Effector memory CD4-positive, alpha-beta T cell (primary cell): ENCODE results near the gene TUBGCP2.

ENCODE experiments used
- DNase-seq, 3 donors: peaks; one replicate each; pipeline ENCODE4 v3.0.0-alpha.2; 2020
- H3K27ac ChIP-seq: 2 replicates; pipeline ENCODE4 v1.7.0; 2013; ENCODE audit warnings: mild to moderate bottlenecking, low read length, moderate library complexity; ENCODE audit not compliant: insufficient read depth, poor library complexity, severe bottlenecking
- H3K27me3 ChIP-seq: replicated peaks from 2 replicates; pipeline ENCODE4 v1.7.0; 2013; ENCODE audit warnings: mild to moderate bottlenecking, low read length; ENCODE audit not compliant: insufficient read depth, control insufficient read depth, poor library complexity, severe bottlenecking
- H3K36me3 ChIP-seq: 2 replicates; pipeline ENCODE4 v1.7.0; 2013; ENCODE audit warnings: mild to moderate bottlenecking, low read length, moderate library complexity; ENCODE audit not compliant: control insufficient read depth, insufficient read depth
- H3K4me1 ChIP-seq: 2 replicates; pipeline ENCODE4 v1.7.0; 2013; ENCODE audit warnings: low read length, mild to moderate bottlenecking; ENCODE audit not compliant: control insufficient read depth, insufficient read depth, poor library complexity, severe bottlenecking
- H3K4me3 ChIP-seq: 2 replicates; pipeline ENCODE4 v1.7.0; 2013; ENCODE audit warnings: low read length, low read depth, mild to moderate bottlenecking; ENCODE audit not compliant: insufficient read depth, poor library complexity, severe bottlenecking
- H3K9me3 ChIP-seq: 2 replicates; pipeline ENCODE4 v1.7.0; 2013; ENCODE audit warnings: mild to moderate bottlenecking, low read length, moderate library complexity; ENCODE audit not compliant: control insufficient read depth

The TUBGCP2 gene

DNA sequence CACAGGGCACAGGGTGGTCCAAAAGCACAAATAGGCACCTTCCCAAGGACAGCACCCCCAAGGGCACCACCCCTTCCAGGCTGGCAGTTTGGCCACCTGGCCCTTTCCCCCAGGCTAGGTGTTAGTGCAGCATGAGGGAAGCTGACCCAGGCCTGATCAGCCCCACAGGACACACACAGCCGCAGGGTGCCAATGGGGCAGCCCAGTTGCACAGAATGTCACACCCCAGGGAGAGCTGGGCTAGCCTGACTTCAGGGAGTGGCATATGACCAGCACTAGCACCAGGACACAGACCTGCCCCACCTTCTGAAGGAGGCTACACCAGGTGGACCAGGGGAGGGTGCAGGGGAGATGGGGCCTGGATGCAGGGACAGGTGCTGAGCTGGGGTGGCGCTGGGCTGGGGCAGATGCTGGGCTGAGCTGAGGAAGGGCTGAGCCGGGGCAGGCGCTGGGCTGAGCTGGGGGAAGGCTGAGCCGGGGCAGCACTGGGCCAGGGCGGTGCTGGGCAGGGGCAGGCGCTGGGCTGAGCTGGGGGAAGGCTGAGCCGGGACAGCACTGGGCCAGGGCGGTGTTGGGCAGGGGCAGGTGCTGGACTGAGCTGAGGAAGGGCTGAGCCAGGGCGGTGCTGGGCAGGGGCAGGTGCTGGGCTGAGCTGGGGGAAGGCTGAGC is 28.1 kb downstream of the TUBGCP2 start:
- no peaks in the 10 kb centered on the region for H3K27me3 ChIP-seq
- H3K36me3 ChIP-seq = peaks cover 41% of the 10 kb centered on the region
- H3K4me1 ChIP-seq = peaks cover 36% of the 10 kb centered on the region
- no peak for DNase-seq
- H3K27ac ChIP-seq = peak overlapping the region; percentile 22
- H3K4me3 ChIP-seq = no peak overlapping the region
- no peaks in the 10 kb centered on the region for H3K9me3 ChIP-seq

DNA sequence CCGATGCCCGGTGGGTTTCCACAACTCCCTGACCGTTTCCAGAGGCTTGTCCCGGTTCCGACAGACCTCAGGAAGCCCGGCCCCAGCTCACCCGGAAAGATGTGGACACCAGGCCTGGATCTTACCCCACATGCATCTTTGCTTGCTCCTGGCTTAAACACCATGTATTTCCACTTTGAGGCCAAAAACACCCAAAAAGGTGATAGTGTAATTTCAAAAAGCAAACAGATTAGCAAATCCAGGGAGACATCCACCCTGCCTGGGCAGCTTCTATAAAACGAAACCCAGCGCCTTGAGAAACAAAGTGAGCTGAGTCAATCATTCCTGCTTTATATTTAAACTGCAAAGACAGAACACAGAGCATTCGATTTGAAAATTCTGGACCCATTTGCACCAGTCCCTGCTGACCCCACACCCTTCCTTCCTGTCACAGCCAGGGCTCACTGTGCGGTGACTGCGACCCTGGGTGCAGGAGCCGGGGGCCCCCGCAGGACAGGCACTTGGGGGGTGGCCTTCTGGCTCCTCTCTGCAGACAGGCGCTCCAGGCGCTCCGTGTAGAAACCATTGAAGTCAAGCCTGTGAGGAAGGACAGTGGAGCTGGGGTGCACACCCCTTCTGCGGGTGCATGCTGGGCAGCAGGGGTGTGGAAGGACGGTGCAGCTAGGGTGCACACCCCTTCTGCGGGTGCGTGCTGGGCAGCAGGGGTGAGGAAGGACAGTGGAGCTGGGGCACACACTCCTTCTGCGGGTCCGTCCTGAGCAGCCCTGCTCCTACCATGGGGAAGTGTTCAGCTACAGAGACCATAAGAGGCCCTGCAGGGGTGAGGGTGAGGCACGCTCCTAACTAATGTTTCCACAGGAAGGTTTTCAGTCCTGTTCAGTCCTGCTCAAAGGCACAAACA is 29.1 kb downstream of the TUBGCP2 start:
- Histone ChIP-seq H3K4me1 (peaks cover 43% of the 10 kb centered on the region), H3K27me3 (no peaks in the 10 kb centered on the region), H3K4me3 (no peak overlapping the region), H3K36me3 (peaks cover 31% of the 10 kb centered on the region), H3K9me3 (no peaks in the 10 kb centered on the region), H3K27ac (peak overlapping the region; percentile 96)
- DNase-seq = no peak

GRCh38 chr10:133278577-133279265 is 30.0 kb downstream of the TUBGCP2 start:
- Histone ChIP-seq H3K4me1 (peaks cover 50% of the 10 kb centered on the region), H3K36me3 (peaks cover 26% of the 10 kb centered on the region), H3K4me3 (peak overlapping the region; percentile 17), H3K9me3 (no peaks in the 10 kb centered on the region), H3K27ac (peak overlapping the region; percentile 96), H3K27me3 (no peaks in the 10 kb centered on the region)
- DNase-seq = peak; percentile 62 to 72 (median 71)

DNA sequence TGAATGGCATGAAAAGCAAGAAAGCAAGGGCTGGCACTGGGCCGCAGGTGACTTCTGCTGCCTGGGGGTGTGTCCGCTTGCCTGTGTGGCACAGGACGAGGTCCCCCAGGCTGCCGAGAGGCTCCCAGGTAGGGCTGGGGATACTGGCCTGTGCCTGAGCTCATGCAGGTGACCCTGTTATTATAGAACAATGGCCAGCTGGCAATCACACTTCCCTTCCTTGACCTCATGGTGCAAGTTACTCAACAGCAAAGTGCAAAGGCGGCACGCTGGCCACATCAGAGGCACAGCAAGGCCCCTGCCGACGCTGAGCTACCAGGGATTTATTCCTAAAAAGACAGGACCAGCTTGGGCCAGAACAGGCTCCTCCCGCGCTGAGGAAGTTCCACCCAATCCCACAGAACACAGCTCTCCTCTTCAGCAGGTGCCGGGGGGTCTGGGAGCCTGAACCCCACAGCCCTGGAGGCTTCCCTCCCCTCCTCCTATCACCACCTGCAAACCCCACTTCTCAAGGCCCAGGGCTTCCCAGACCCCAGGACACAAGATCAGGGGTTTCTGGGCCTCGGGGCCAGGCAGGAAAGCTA is 30.6 kb downstream of the TUBGCP2 start:
- Histone ChIP-seq H3K4me1 (peaks cover 52% of the 10 kb centered on the region), H3K9me3 (no peaks in the 10 kb centered on the region), H3K36me3 (peaks cover 26% of the 10 kb centered on the region), H3K27ac (peak overlapping the region; percentile 96), H3K27me3 (no peaks in the 10 kb centered on the region), H3K4me3 (peak overlapping the region; percentile 17)
- DNase-seq = no peak

DNA sequence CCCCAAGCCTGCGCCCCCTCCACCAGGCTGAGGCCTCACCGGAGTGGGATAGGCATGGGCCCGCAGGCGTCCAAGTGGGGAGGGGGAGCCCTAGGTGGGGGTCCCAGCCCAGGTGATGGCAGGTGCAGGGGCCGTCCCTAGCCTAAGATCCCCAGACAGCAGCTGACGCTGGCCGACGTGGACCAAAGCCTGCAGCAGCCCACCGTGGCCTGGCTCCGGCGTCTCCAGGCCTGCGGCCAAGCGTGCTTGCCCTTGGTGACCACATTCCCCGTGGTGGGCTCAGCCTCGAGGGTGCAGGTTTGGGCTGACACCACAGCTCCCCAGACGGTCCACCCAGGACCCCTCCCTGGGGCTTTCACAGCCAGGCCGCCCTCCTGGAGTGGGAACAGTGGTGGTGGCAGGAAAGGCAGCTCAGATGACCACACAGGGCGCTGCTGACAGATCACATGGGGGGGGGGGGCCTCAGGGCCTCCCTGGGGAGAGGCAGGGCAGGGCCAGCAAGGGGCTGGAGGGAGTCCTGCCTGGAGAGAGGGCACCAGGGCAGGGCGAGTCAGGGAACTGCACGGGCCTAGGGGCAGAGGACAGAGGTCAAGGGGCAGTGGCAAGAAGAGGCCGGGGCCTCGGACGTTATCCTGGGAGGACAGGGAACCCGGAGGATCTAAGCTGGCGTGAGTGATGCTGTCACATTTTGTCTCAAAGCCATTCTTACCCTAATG is 31.2 kb downstream of the TUBGCP2 start:
- peaks cover 52% of the 10 kb centered on the region for H3K4me1 ChIP-seq
- H3K27ac ChIP-seq = peak overlapping the region; percentile 96
- H3K4me3 ChIP-seq = no peak overlapping the region
- H3K27me3 ChIP-seq = no peaks in the 10 kb centered on the region
- H3K9me3 ChIP-seq = no peaks in the 10 kb centered on the region
- peaks cover 26% of the 10 kb centered on the region for H3K36me3 ChIP-seq
- DNase-seq = no peak

- peaks cover 27% of the 10 kb centered on the region for H3K36me3 ChIP-seq
- DNase-seq = peak; percentile 57 to 72 (median 59)
- no peaks in the 10 kb centered on the region for H3K9me3 ChIP-seq
- H3K4me3 ChIP-seq = peak within 1 kb of the TSS; percentile 85
- peak within 1 kb of the TSS; percentile 96 for H3K27ac ChIP-seq
- H3K4me1 ChIP-seq = peaks cover 52% of the 10 kb centered on the region
- no peaks in the 10 kb centered on the region for H3K27me3 ChIP-seq
Observed at GRCh38 chr10:133276435-133277201, 32.1 kb downstream of the TUBGCP2 start, which contains the start of gene ADAM8. Gene ADAM8 (minus strand): TSS chr10:133276868. CDS start chr10:133276817, 51 bp downstream.

DNA sequence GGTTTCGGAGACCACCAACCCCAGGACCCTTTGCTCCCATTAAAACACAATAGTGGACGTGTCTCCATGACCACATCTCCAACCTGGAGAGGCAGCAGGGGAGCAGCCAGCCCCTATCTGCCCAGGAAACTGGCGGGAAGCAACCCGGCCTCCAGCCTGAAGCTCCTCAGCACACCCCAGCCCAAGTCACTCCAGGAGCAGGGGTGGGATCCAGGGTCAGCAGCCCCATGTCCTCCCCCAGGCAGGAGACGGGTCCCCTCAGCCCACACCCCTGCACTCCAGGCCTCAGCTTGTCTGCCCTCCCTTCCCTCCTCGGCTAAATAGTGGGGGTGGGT is 32.6 kb downstream of the TUBGCP2 start:
- H3K27ac ChIP-seq = peak overlapping the region; percentile 96
- peaks cover 52% of the 10 kb centered on the region for H3K4me1 ChIP-seq
- no peaks in the 10 kb centered on the region for H3K27me3 ChIP-seq
- peaks cover 28% of the 10 kb centered on the region for H3K36me3 ChIP-seq
- no peak for DNase-seq
- peak overlapping the region; percentile 85 for H3K4me3 ChIP-seq
- no peaks in the 10 kb centered on the region for H3K9me3 ChIP-seq

DNA sequence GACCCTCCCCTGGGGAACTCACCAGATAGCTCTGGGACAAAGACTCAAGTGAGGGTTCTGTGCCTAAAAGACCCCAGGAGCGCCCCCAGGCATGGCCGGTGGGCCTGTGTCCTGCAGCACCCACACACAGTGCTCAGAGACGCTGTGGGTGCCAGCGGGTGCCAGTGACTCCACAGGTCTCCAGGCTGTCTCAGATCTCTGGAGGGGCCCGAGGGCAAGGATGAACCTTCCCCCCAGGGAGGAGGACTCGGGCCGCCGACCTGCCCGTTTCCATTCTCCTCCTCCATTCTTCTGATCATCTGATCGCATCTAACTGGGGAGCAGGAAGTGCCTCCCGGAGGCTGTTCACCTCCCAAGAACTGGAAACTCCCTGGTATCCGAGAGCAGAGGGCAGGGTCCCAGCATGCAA is 33.0 kb downstream of the TUBGCP2 start:
- peak overlapping the region; percentile 96 for H3K27ac ChIP-seq
- H3K27me3 ChIP-seq = no peaks in the 10 kb centered on the region
- H3K9me3 ChIP-seq = no peaks in the 10 kb centered on the region
- peak overlapping the region; percentile 85 for H3K4me3 ChIP-seq
- peaks cover 32% of the 10 kb centered on the region for H3K36me3 ChIP-seq
- peaks cover 52% of the 10 kb centered on the region for H3K4me1 ChIP-seq
- DNase-seq = peak in 1 of 3 donors; percentile 19
